Coronary artery (tissue), 2 donors: ENCODE results near the gene EVI2A.
A peak's percentile ranks its signal among the peaks of the same experiment; 100 is the strongest.
"Not testable (repeated sequence)": the region's sequence is repeated elsewhere in the genome, so short reads cannot be mapped to it uniquely, and the experiment has no call there.

Experiments used
- DNase-seq: peaks from one replicate; pipeline ENCODE4 v3.0.0-alpha.2; 2017; ENCODE audit warnings: low spot score
- H3K27ac ChIP-seq, 2 donors: fragments of 200-600 bp; sonication (generic); one replicate each; pipeline ENCODE4 v1.5.1; 2016 to 2019
- H3K4me3 ChIP-seq: fragments of 200-600 bp; sonication (generic); 2 replicates; pipeline ENCODE4 v1.5.1; 2016; ENCODE audit warnings: mild to moderate bottlenecking, moderate library complexity
- CTCF ChIP-seq: fragments of 200-600 bp; sonication (generic); IDR thresholded peaks from one replicate; pipeline ENCODE4 v1.5.1; 2019; ENCODE audit warnings: antibody characterized with exemption

The EVI2A gene

DNA sequence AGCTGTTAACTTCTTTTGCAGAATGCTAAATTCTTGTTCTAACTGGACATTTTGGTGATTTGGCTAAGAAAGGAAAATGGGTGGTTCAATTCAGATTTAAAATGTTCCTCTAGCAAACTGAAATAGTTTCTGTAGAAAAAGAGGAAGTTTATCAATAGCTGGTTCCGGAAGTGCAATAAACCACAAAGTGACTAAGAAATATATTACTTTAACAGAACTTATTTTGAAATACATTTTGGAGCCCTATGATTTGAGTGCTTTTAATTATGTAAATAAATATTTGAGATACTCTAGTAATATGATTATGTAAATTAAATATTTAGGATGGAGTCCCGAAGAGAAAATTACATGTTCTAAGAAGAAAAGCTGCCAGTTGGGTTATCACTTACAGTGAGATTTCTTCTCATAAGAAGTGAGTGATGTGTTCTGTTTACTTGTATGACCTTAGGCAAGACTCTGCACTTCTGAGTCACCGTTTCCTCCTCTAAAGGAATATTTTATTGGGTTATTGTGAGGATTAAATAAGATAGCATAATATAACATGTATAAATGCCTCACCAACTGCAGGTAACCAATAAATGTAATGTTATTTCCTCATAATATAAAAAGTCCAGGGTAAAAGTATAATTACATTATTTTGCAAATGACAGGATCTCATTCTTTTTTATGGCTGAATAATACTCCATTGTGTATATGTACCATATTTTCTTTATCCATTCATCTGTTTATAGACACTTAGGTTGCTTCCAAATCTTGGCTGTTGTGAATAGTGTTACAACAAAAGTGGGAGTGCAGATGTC is 7.2 kb downstream of the EVI2A start, which contains the start of gene EVI2B:
TSS of gene EVI2B (minus strand) at position 73 of the 800 bp plus-strand sequence. CDS start 8,445 bp downstream, outside the sequence.
- no peak for TF ChIP-seq CTCF

DNA sequence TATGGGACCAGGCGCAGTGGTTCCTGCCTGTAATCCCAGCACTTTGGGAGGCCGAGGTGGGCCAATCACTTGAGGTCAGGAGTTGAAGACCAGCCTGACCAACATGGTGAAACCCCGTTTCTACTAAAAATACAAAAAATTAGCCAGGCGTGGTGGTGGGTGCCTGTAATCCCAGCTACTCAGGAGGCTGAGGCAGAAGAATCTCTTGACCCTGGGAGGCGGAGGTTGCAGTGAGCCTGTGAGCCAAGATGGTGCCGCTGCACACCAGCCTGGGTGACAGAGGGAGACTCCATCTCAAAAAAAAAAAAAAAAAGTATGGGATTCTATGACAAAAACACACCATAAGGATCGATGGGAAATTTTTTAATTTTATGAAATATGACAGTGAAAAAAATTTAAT is 9.2 kb downstream of the EVI2A start:
- Histone ChIP-seq H3K27ac (peak overlapping the region in 1 of 2 donors; percentile 46), H3K4me3 (peak overlapping the region; percentile 2)
- not testable (repeated sequence) for DNase-seq

More for the DNA sequence above, 7.2 kb downstream of the EVI2A start, which contains the start of gene EVI2B:
- no peak for DNase-seq
- peak within 1 kb of the TSS; percentile 40 for H3K4me3 ChIP-seq
- H3K27ac ChIP-seq = peak within 1 kb of the TSS in 1 of 2 donors; percentile 43

DNA sequence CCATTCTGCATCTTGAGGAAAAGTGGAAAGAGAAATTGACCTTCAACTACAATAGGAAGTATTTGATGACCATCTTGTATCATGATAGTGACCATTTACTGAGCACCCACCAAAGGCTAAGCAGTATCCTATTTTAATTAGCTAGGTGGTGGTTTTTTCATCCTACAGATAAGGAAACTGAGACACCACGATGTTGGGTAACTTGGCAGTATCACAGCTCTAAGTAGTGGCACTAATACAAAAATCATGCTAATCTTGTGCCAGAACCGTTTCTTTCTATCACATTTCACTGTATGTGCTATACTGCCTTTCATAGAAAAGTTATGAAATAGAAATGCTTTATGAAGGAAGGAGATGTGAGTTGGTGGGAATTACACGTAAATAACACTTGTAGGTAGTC is 9.9 kb downstream of the EVI2A start:
- Histone ChIP-seq H3K4me3 (peak overlapping the region; percentile 2), H3K27ac (peak overlapping the region in 1 of 2 donors; percentile 46)
- no peak for TF ChIP-seq CTCF
- DNase-seq = no peak

DNA sequence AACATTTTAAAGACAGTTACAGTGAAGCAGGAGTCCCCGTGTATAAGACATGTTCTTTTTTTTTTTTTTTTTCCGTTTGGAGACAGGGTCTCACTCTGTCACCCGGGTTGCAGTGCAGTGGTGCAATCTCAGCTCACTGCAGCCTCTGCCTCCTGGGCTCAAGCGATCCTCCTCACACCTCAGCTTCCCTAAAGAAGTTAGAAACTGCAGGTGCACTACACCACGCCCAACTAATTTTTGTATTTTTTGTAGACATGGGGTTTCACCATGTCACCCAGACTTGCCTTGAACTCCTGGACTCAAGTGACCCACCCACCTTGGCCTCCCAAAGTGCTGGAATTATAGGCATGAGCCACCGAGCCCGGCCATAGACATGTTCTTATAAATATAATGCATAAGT is 10.5 kb downstream of the EVI2A start:
- H3K4me3 ChIP-seq = peak overlapping the region; percentile 35
- H3K27ac ChIP-seq = peak overlapping the region in 1 of 2 donors; percentile 28
- no peak for TF ChIP-seq CTCF
- no peak for DNase-seq

GRCh38 chr17:31310260-31310659 is 11.2 kb downstream of the EVI2A start:
- no peak for DNase-seq
- no peak overlapping the region for H3K4me3 ChIP-seq
- no peak for TF ChIP-seq CTCF
- no peak overlapping the region for H3K27ac ChIP-seq

DNA sequence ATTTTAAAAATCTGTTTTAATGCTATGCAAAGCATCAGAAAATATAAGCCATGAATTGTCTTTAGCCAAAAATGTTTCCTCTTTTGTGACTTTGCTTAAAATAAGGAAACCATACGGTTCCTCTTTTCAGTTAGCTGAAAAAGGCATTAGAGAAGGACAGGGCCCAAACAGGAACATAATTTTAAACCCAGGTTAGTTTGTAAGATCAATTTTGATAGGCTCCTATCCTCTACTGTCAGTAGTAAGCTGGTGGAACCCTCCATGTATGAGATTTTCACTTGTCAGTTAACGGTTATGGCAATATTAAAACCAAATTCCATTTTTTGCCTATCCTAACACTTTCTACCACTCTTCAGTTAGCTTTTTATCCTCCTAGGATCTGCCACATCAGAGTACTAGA is 11.9 kb downstream of the EVI2A start:
- H3K4me3 ChIP-seq = no peak overlapping the region
- DNase-seq = no peak
- no peak for TF ChIP-seq CTCF
- peak overlapping the region in 1 of 2 donors; percentile 13 for H3K27ac ChIP-seq

- peak overlapping the region in 1 of 2 donors; percentile 30 for H3K27ac ChIP-seq
Measured at GRCh38 chr17:31308372-31309334, 12.8 kb downstream of the EVI2A start.

More at GRCh38 chr17:31308372-31309334, 12.8 kb downstream of the EVI2A start:
- H3K4me3 ChIP-seq = no peak overlapping the region
- no peak for DNase-seq
- TF ChIP-seq CTCF = no peak
